Kidney (tissue), 14 donors: ENCODE measurements around the gene RPL10. TPM values are rescaled to one million over a fixed set of nuclear protein-coding genes. Genes with fewer than 3 reads are reported as not detected.

ENCODE experiments used
- DNase-seq, 5 donors: peaks; one replicate each; pipeline ENCODE4 v3.0.0-alpha.2; 2013 to 2020
- FAIRE-seq: peaks from 2 replicates; lab custom pipeline; 2012; peaks lifted over from hg19 to GRCh38; lab: Jason Lieb, UNC
- H3K27ac ChIP-seq, 2 donors: one replicate each; pipeline ENCODE4 v1.7.0; 2013; ENCODE audit warnings: low read depth in 2 of 2, low read length in 2 of 2, inconsistent platforms in 1 of 2
- H3K27me3 ChIP-seq: one replicate; pipeline ENCODE4 v1.7.1; 2013; ENCODE audit warnings: low read length, inconsistent platforms; ENCODE audit not compliant: control insufficient read depth, insufficient read depth
- H3K36me3 ChIP-seq, 3 donors: one replicate each; pipeline versions ENCODE4 v1.7.0 to v1.7.1; 2013; ENCODE audit warnings: low read length in 3 of 3, control low read depth in 1 of 3, inconsistent platforms in 1 of 3; ENCODE audit not compliant: insufficient read depth in 3 of 3, control insufficient read depth in 2 of 3
- H3K4me1 ChIP-seq, 3 donors: one replicate each; pipeline versions ENCODE4 v1.7.0 to v1.7.1; 2013; ENCODE audit warnings: low read length in 3 of 3, inconsistent platforms in 1 of 3, low read depth in 1 of 3; ENCODE audit not compliant: control insufficient read depth in 2 of 3, insufficient read depth in 2 of 3
- H3K4me3 ChIP-seq, 3 donors: one replicate each; pipeline versions ENCODE4 v1.7.0 to v1.8.1; 2013; ENCODE audit warnings: low read length in 3 of 3, control low read depth in 1 of 3, inconsistent platforms in 1 of 3
- H3K9ac ChIP-seq, 3 donors: one replicate each; pipeline versions ENCODE4 v1.7.0 to v1.7.1; 2013; ENCODE audit warnings: low read length in 3 of 3, control low read depth in 1 of 3, inconsistent platforms in 1 of 3
- H3K9me3 ChIP-seq, 3 donors: one replicate each; pipeline versions ENCODE4 v1.7.0 to v1.7.1; 2013; ENCODE audit warnings: low read length in 3 of 3, control low read depth in 1 of 3, inconsistent platforms in 1 of 3; ENCODE audit not compliant: control insufficient read depth in 2 of 3, insufficient read depth in 1 of 3
- CTCF ChIP-seq: IDR thresholded peaks from 3 replicates; pipeline ENCODE4 v1.5.1; 2012; ENCODE audit warnings: mild to moderate bottlenecking, moderate library complexity, borderline replicate concordance; ENCODE audit not compliant: insufficient read depth; ENCODE audit errors: extremely low read depth
- intact Hi-C: fragments of 100-400 bp; cut with DNase I; formaldehyde crosslinking; loops from one replicate; pipeline ENCODE4 v1.11.1; 2022
- polyA plus RNA-seq: library from polyadenylated mRNA; stranded (reverse); fragments of 350-450 nt; fragmentation: Illumina TruSeq; extraction: RNeasy Lipid Tissue Mini Kit (QIAGEN cat#74804); gene quantifications from one replicate; pipeline ENCODE4 v1.2.3, GENCODE V29; 2014; ENCODE audit warnings: low read depth, low replicate concordance; ENCODE audit not compliant: insufficient read depth
- total RNA-seq: library from RNA; stranded (reverse); fragmentation: NEBNext Ultra II Directional; extraction: Animal tissue kit (Norgen Biotek cat#: 25700); gene quantifications from one replicate; pipeline ENCODE4 v1.2.1, GENCODE V29; 2021
- donor health status: control.
- donor health status: control.
- donor health status: control.
- donor health status: control.
- donor health status: control.
- donor health status: DM: yes; HTN: yes; CAD: no.
- donor health status: Normal renal cell carcinoma (clear cell type).

The RPL10 gene
- total and polyA plus RNA-seq, 2 donors from 2014 or later, result 2,684 to 2,858 TPM

GRCh38 chrX:154355094-154355775 lies 42.9 kb upstream of the RPL10 start:
- no peak overlapping the region for H3K27ac ChIP-seq
- no peak for FAIRE-seq

GRCh38 chrX:154355776-154356140 lies 42.4 kb upstream of the RPL10 start:
- no peak for TF ChIP-seq CTCF
- H3K27me3 ChIP-seq, result no peaks in the 10 kb centered on the region
- FAIRE-seq (no peak), DNase-seq (no peak)
- H3K4me1 ChIP-seq, result no peaks in the 10 kb centered on the region
- H3K27ac ChIP-seq, result no peak overlapping the region
- intact Hi-C loops, result no loop called here
- H3K4me3 ChIP-seq, result no peak overlapping the region
- no peak overlapping the region for H3K9ac ChIP-seq
- peaks cover 0 to 22% (median 10%) of the 10 kb centered on the region in 3 donors for H3K36me3 ChIP-seq
- H3K9me3 ChIP-seq, result no peaks in the 10 kb centered on the region

More at GRCh38 chrX:154355094-154355775, 42.9 kb upstream of the RPL10 start:
- intact Hi-C loops, result no loop called here
- no peak for TF ChIP-seq CTCF
- Histone ChIP-seq H3K4me3 (no peak overlapping the region), H3K9me3 (no peaks in the 10 kb centered on the region), H3K36me3 (peaks cover 0 to 22% (median 10%) of the 10 kb centered on the region in 3 donors), H3K27me3 (no peaks in the 10 kb centered on the region), H3K9ac (no peak overlapping the region), H3K4me1 (no peaks in the 10 kb centered on the region)
- DNase-seq, result no peak

GRCh38 chrX:154356596-154356995 lies 41.6 kb upstream of the RPL10 start:
- no peak overlapping the region for H3K4me3 ChIP-seq
- no peaks in the 10 kb centered on the region for H3K4me1 ChIP-seq
- no peaks in the 10 kb centered on the region for H3K9me3 ChIP-seq
- DNase-seq (no peak), FAIRE-seq (no peak)
- no peak overlapping the region for H3K9ac ChIP-seq
- intact Hi-C loops, result no loop called here
- no peak overlapping the region for H3K27ac ChIP-seq
- no peaks in the 10 kb centered on the region for H3K27me3 ChIP-seq
- no peak for TF ChIP-seq CTCF
- peaks cover 0 to 22% (median 10%) of the 10 kb centered on the region in 3 donors for H3K36me3 ChIP-seq
